Urinary bladder (tissue), 4 donors: ENCODE results near the gene NOS3. TPM values are rescaled to one million over a fixed set of nuclear protein-coding genes. Genes with fewer than 3 reads are reported as not detected.

Source experiments
- DNase-seq: peaks from one replicate; pipeline ENCODE4 v3.0.0-alpha.2; 2015; ENCODE audit errors: extremely low spot score
- H3K27ac ChIP-seq: one replicate; pipeline ENCODE4 v1.5.1; 2013; ENCODE audit warnings: low read depth, mild to moderate bottlenecking, moderate library complexity
- H3K36me3 ChIP-seq: one replicate; pipeline ENCODE4 v1.6.1; 2013; ENCODE audit warnings: mild to moderate bottlenecking, moderate library complexity; ENCODE audit not compliant: insufficient read depth
- H3K4me1 ChIP-seq: one replicate; pipeline ENCODE4 v1.6.1; 2013; ENCODE audit warnings: mild to moderate bottlenecking, moderate library complexity; ENCODE audit not compliant: insufficient read depth
- H3K4me3 ChIP-seq: one replicate; pipeline ENCODE4 v1.5.1; 2013; ENCODE audit warnings: low read depth, low read length
- WGBS: extraction: QIAGEN DNeasy Blood & Tissue Kit; methylation state at CpG from one replicate; pipeline ENCODE4 v1.1.7; 2013; 5-methylcytosine and 5-hydroxymethylcytosine counted together
- polyA plus RNA-seq: library from polyadenylated mRNA; stranded (reverse); fragments of 200-250 nt; gene quantifications from one replicate; pipeline ENCODE4 v1.2.3, GENCODE V29; 2013
- total RNA-seq: library from RNA; depleted of rRNA; stranded (reverse); fragments of >200 nt; gene quantifications from one replicate; pipeline ENCODE4 v1.2.3, GENCODE V29; 2014
- donor health status: healthy with polysubstance abuse.
- donor health status: healthy.

NOS3 gene
- total and polyA plus RNA-seq, 2 donors, result 6.0 to 15.8 TPM

- Histone ChIP-seq H3K4me1 (no peaks in the 10 kb centered on the region), H3K36me3 (no peaks in the 10 kb centered on the region), H3K4me3 (no peak overlapping the region), H3K27ac (no peak overlapping the region)
- no peak for DNase-seq
- WGBS, result 92% methylated on average over 5 of the region's 5 CpGs
Measured at GRCh38 chr7:150999497-151000230, 8.8 kb downstream of the NOS3 start.

GRCh38 chr7:151000897-151001495 is 10.2 kb downstream of the NOS3 start:
- Histone ChIP-seq H3K36me3 (no peaks in the 10 kb centered on the region), H3K4me1 (no peaks in the 10 kb centered on the region), H3K27ac (no peak overlapping the region), H3K4me3 (no peak overlapping the region)
- no peak for DNase-seq
- 92% methylated on average over 13 of the region's 13 CpGs for WGBS

- 96% methylated on average over 16 of the region's 16 CpGs for WGBS
- Histone ChIP-seq H3K36me3 (no peaks in the 10 kb centered on the region), H3K4me1 (no peaks in the 10 kb centered on the region), H3K27ac (no peak overlapping the region), H3K4me3 (no peak overlapping the region)
- DNase-seq, result no peak
Measured at GRCh38 chr7:151001546-151001945, 10.7 kb downstream of the NOS3 start.

GRCh38 chr7:151003572-151003971 is 12.8 kb downstream of the NOS3 start:
- WGBS, result 72% methylated on average over 12 of the region's 12 CpGs
- Histone ChIP-seq H3K4me1 (no peaks in the 10 kb centered on the region), H3K4me3 (no peak overlapping the region)

GRCh38 chr7:151005566-151005965 is 14.7 kb downstream of the NOS3 start:
- no peaks in the 10 kb centered on the region for H3K4me1 ChIP-seq
- WGBS, result 70% methylated on average over 9 of the region's 9 CpGs
- H3K27ac ChIP-seq, result no peak overlapping the region
- no peaks in the 10 kb centered on the region for H3K36me3 ChIP-seq
- H3K4me3 ChIP-seq, result no peak overlapping the region
- DNase-seq, result no peak

More at GRCh38 chr7:151003572-151003971, 12.8 kb downstream of the NOS3 start:
- H3K27ac ChIP-seq, result no peak overlapping the region
- H3K36me3 ChIP-seq, result no peaks in the 10 kb centered on the region
- DNase-seq, result no peak

- DNase-seq, result no peak
- no peaks in the 10 kb centered on the region for H3K4me1 ChIP-seq
- 88% methylated on average over 23 of the region's 23 CpGs for WGBS
- no peak overlapping the region for H3K4me3 ChIP-seq
- no peaks in the 10 kb centered on the region for H3K36me3 ChIP-seq
- no peak overlapping the region for H3K27ac ChIP-seq
Measured at GRCh38 chr7:151006590-151007300, 15.9 kb downstream of the NOS3 start.

- DNase-seq, result no peak
- 72% methylated on average over 7 of the region's 7 CpGs for WGBS
- no peaks in the 10 kb centered on the region for H3K4me1 ChIP-seq
- H3K27ac ChIP-seq, result no peak overlapping the region
- H3K36me3 ChIP-seq, result no peaks in the 10 kb centered on the region
- no peak overlapping the region for H3K4me3 ChIP-seq
Measured at GRCh38 chr7:151007469-151007898, 16.7 kb downstream of the NOS3 start.

GRCh38 chr7:151008143-151008510 is 17.3 kb downstream of the NOS3 start:
- Histone ChIP-seq H3K4me1 (no peaks in the 10 kb centered on the region), H3K27ac (no peak overlapping the region), H3K4me3 (peak overlapping the region; percentile 8), H3K36me3 (no peaks in the 10 kb centered on the region)
- no peak for DNase-seq
- WGBS, result 29% methylated on average over 11 of the region's 11 CpGs

GRCh38 chr7:151008511-151009323 is 17.9 kb downstream of the NOS3 start:
- WGBS, result 40% methylated on average over 40 of the region's 40 CpGs
- peak overlapping the region; percentile 8 for H3K4me3 ChIP-seq

GRCh38 chr7:151009327-151010036 is 18.7 kb downstream of the NOS3 start:
- H3K27ac ChIP-seq, result peak overlapping the region; percentile 12
- no peak for DNase-seq
- 64% methylated on average over 22 of the region's 22 CpGs for WGBS
- no peak overlapping the region for H3K4me3 ChIP-seq
- H3K36me3 ChIP-seq, result no peaks in the 10 kb centered on the region
- H3K4me1 ChIP-seq, result no peaks in the 10 kb centered on the region

More at GRCh38 chr7:151008511-151009323, 17.9 kb downstream of the NOS3 start:
- Histone ChIP-seq H3K36me3 (no peaks in the 10 kb centered on the region), H3K4me1 (no peaks in the 10 kb centered on the region), H3K27ac (no peak overlapping the region)
- no peak for DNase-seq

- 44% methylated on average over 7 of the region's 7 CpGs for WGBS
- Histone ChIP-seq H3K27ac (peak overlapping the region; percentile 12), H3K36me3 (no peaks in the 10 kb centered on the region), H3K4me1 (no peaks in the 10 kb centered on the region), H3K4me3 (no peak overlapping the region)
- no peak for DNase-seq
Measured at GRCh38 chr7:151010037-151010306, 19.2 kb downstream of the NOS3 start.

- no peak overlapping the region for H3K27ac ChIP-seq
- H3K36me3 ChIP-seq, result no peaks in the 10 kb centered on the region
- no peak for DNase-seq
- H3K4me3 ChIP-seq, result no peak overlapping the region
- H3K4me1 ChIP-seq, result no peaks in the 10 kb centered on the region
- WGBS, result 36% methylated on average over 18 of the region's 18 CpGs
Measured at GRCh38 chr7:151010307-151011096, 19.7 kb downstream of the NOS3 start.
